ENCODE data around the gene P2RY11. TPM values are rescaled to one million over a fixed set of nuclear protein-coding genes. Genes with fewer than 3 reads are reported as not detected.
A peak's percentile ranks its signal among the peaks of the same experiment; 100 is the strongest.

The P2RY11 gene
- total RNA-seq, 1 experiment from 2014 or later, result 23.7 TPM

DNA sequence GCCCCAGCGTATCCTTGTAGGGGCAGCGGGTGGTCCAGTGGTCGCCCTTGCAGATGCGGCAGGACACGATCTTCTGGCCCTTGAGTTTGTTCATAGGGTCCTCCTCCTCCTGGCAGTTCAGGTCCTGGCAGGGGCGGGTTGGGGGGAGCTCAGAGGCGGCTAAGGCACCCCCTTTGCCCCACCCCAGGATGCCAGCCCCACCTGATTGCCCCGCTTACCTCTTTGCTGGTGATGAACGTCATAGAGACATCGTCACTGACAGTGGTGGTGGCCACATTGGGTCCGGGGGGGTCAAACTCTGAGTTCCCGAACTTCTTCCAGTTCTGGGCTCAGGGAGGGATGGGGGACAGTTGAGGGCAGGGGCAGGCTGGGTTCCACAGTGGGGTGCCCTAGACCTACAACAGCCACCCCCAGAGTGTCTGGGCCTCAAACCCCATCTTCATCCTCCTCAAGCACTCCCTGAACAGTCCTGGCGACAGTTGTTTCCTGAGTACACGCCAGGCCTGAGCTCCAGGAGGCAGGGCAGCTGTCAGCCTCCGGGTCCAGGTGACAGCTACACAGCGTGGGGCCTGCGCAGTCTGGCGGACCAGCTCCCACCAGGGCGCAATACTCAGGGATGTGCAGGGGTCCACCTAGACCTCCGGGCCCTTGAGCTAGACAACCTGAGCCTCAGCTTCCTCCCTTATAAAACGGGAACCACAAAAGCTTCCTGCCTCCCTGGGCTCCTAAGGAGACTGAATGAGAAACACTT is 5.5 kb downstream of the P2RY11 start:
- no peak overlapping the region for H3K4me3 ChIP-seq
- H3F3A ChIP-seq (ENCODE audit: insufficient read depth, low read depth), result peaks cover 75% of the 10 kb centered on the region
- ChIA-PET POLR2A (ENCODE audit: unreplicated experiment) (interaction anchor here (0.6 to 0.7 kb wide), 2 partner anchors 226 to 409 kb away, joined by 4 to 6 read pairs; no protein-coding TSS in a partner anchor), CTCF (no interaction called here)
- H3K36me3 ChIP-seq (ENCODE audit: low read depth), result peaks cover 21% of the 10 kb centered on the region; the same call in 1 of the 2 replicates
- peaks cover 26% of the 10 kb centered on the region for H3K79me2 ChIP-seq (ENCODE audit: low read depth)
- H3K9me3 ChIP-seq (ENCODE audit: insufficient read depth, low read depth), result no peaks in the 10 kb centered on the region
- H4K20me1 ChIP-seq (ENCODE audit: insufficient read depth), result peaks cover 66% of the 10 kb centered on the region
- TSS peak; percentile 4 for BruUV-seq (replicated peaks)
- no peaks in the 10 kb centered on the region for H3K27me3 ChIP-seq (ENCODE audit: insufficient read depth, low read depth)
- TF ChIP-seq, protein P1, sequence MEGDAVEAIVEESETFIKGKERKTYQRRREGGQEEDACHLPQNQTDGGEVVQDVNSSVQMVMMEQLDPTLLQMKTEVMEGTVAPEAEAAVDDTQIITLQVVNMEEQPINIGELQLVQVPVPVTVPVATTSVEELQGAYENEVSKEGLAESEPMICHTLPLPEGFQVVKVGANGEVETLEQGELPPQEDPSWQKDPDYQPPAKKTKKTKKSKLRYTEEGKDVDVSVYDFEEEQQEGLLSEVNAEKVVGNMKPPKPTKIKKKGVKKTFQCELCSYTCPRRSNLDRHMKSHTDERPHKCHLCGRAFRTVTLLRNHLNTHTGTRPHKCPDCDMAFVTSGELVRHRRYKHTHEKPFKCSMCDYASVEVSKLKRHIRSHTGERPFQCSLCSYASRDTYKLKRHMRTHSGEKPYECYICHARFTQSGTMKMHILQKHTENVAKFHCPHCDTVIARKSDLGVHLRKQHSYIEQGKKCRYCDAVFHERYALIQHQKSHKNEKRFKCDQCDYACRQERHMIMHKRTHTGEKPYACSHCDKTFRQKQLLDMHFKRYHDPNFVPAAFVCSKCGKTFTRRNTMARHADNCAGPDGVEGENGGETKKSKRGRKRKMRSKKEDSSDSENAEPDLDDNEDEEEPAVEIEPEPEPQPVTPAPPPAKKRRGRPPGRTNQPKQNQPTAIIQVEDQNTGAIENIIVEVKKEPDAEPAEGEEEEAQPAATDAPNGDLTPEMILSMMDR (conservative IDR thresholded peaks at IDR 0.05), result no peak
- no peak for TF ChIP-seq EZH2 (IDR thresholded peaks at IDR 0.05; ENCODE audit: low read depth)
- no peak overlapping the region for H3K27ac ChIP-seq
- H3K4me2 ChIP-seq, result no peak overlapping the region
- H3K4me1 ChIP-seq (replicated peaks; ENCODE audit: insufficient read depth), result peaks cover 8% of the 10 kb centered on the region; the same call in 1 of the 2 replicates
- H3K9me2 ChIP-seq (ENCODE audit: insufficient read depth), result no peaks in the 10 kb centered on the region
- intact Hi-C loops (cut with micrococcal nuclease; ENCODE audit: unreplicated experiment), result loop anchor here (5.0 kb wide), 1 partner anchor 135 kb away; the partner anchor contains the start of gene MRPL4
- DNase-seq, result no peak
- no peak overlapping the region for H2AFZ ChIP-seq

DNA sequence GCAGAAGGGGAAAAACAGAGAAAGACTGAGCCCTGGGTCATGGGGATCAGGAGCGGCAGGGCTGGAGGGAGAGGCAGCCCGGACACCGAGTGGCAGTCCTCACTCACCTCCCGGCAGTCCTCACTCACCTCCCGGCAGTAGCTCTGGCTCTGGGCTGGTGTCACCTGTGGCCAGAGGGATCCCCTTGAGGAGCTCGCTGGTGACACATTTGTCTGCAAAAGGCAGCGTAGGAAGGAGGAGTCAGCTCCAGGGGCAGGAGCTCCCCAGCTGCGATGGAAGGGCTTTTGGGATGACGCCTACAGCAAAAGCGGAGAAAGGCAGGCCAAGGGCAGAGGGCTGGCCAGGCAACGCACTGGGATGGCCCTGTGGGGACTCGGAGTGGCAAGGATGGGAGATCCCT is 7.5 kb downstream of the P2RY11 start:
- TF ChIP-seq, protein P1 (conservative IDR thresholded peaks at IDR 0.05), result no peak
- TF ChIP-seq EZH2 (IDR thresholded peaks at IDR 0.05; ENCODE audit: low read depth), result no peak
- Histone ChIP-seq H3F3A (ENCODE audit: insufficient read depth, low read depth) (peaks cover 63% of the 10 kb centered on the region), H3K4me3 (peak overlapping the region; percentile 65), H3K27ac (no peak overlapping the region), H3K36me3 (ENCODE audit: low read depth) (peaks cover 21% of the 10 kb centered on the region; the same call in 1 of the 2 replicates), H3K4me2 (peak overlapping the region; percentile 78), H3K79me2 (ENCODE audit: low read depth) (peaks cover 26% of the 10 kb centered on the region), H3K27me3 (ENCODE audit: insufficient read depth, low read depth) (no peaks in the 10 kb centered on the region), H2AFZ (peak overlapping the region; percentile 74), H3K9me2 (ENCODE audit: insufficient read depth) (no peaks in the 10 kb centered on the region), H4K20me1 (ENCODE audit: insufficient read depth) (peaks cover 48% of the 10 kb centered on the region), H3K4me1 (replicated peaks; ENCODE audit: insufficient read depth) (peaks cover 8% of the 10 kb centered on the region; the same call in 1 of the 2 replicates), H3K9me3 (ENCODE audit: insufficient read depth, low read depth) (no peaks in the 10 kb centered on the region)
- intact Hi-C loops (cut with micrococcal nuclease; ENCODE audit: unreplicated experiment), result loop anchor here (5.0 kb wide), 1 partner anchor 133 kb away; the partner anchor contains the start of gene MRPL4
- CTCF ChIA-PET, result interaction anchor here (0.6 kb wide), 1 partner anchor 131 kb away, joined by 3 read pairs; no protein-coding TSS in a partner anchor
- POLR2A ChIA-PET (ENCODE audit: unreplicated experiment), result no interaction called here
- no TSS peak for BruUV-seq (replicated peaks)
- DNase-seq, result peak in 1 of 2 experiments; percentile 58

DNA sequence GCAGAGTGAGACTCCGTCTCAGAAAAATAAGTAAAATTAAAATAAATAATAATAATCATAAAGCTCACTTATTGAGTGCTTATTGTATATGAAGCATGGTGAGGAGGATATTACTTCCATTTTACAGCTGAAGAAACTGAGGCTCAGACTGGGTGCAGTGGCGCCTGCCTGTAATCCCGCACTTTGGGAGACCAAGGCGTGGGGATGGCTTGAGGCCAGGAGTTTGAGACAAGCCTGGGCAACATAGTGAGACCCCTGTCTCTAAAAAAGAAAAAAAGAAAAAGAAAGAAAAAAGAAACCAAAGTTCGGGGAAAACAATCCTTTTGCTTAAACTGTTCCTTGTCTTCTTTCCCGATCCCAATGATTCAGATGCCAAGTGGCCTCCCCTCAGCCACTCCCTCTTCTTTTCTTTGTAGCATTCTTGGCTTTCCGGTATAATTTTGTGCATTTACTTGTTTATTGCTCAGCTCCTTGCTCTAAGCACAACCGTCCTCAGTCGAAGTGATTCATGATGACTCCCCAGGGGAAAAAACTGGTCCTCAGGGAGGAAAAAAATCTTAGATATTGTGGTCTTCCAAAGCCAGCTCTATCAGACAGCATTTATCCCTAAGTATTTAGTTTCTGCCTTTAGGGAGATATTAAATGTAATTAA is 9.2 kb downstream of the P2RY11 start:
- intact Hi-C loops (cut with micrococcal nuclease; ENCODE audit: unreplicated experiment), result no loop called here
- DNase-seq, result peak in 1 of 2 experiments; percentile 44
- peak overlapping the region; percentile 28; the same call in 1 of the 2 replicates for H3K4me2 ChIP-seq
- peaks cover 60% of the 10 kb centered on the region for H3F3A ChIP-seq (ENCODE audit: insufficient read depth, low read depth)
- no peaks in the 10 kb centered on the region for H3K9me2 ChIP-seq (ENCODE audit: insufficient read depth)
- peaks cover 31% of the 10 kb centered on the region for H4K20me1 ChIP-seq (ENCODE audit: insufficient read depth)
- CTCF ChIA-PET, result interaction anchor here (0.6 kb wide), 1 partner anchor 147 kb away, joined by 5 read pairs; no protein-coding TSS in a partner anchor
- H3K4me3 ChIP-seq, result no peak overlapping the region
- H3K9me3 ChIP-seq (ENCODE audit: insufficient read depth, low read depth), result no peaks in the 10 kb centered on the region
- peaks cover 8% of the 10 kb centered on the region; the same call in 1 of the 2 replicates for H3K4me1 ChIP-seq (replicated peaks; ENCODE audit: insufficient read depth)
- no peak overlapping the region; the same call in 1 of the 2 replicates for H3K27ac ChIP-seq
- no peak overlapping the region for H2AFZ ChIP-seq
- H3K79me2 ChIP-seq (ENCODE audit: low read depth), result peaks cover 26% of the 10 kb centered on the region
- POLR2A ChIA-PET (ENCODE audit: unreplicated experiment), result interaction anchor here (0.6 kb wide), 1 partner anchor 24 kb away, joined by 10 read pairs; no protein-coding TSS in a partner anchor
- TF ChIP-seq EZH2 (IDR thresholded peaks at IDR 0.05; ENCODE audit: low read depth), result no peak
- TF ChIP-seq, protein P1 (conservative IDR thresholded peaks at IDR 0.05), result no peak
- H3K27me3 ChIP-seq (ENCODE audit: insufficient read depth, low read depth), result no peaks in the 10 kb centered on the region
- no TSS peak for BruUV-seq (replicated peaks)
- 0 out of 2 replicates have a peak, but pooled peaks cover 16% of the 10 kb centered on the region for H3K36me3 ChIP-seq (ENCODE audit: low read depth)

Data from PC-9 (cell line).